GM19397 (cell line): ENCODE data around the gene EXOG.

Experiments
- ATAC-seq: cut with Tn5 transposase; IDR thresholded peaks from one replicate; pipeline ENCODE4 v1.9.1; 2021; ENCODE audit warnings: mild to moderate bottlenecking, moderate library complexity; ENCODE audit not compliant: unreplicated experiment

EXOG gene

GRCh38 chr3:38472342-38472741 is 23.8 kb upstream of the EXOG start:
- no peak for ATAC-seq

GRCh38 chr3:38473229-38473628 is 22.9 kb upstream of the EXOG start:
- ATAC-seq, result no peak

- ATAC-seq, result no peak
Measured at GRCh38 chr3:38474928-38475605, 21.1 kb upstream of the EXOG start.

GRCh38 chr3:38475716-38476115 is 20.4 kb upstream of the EXOG start:
- no peak for ATAC-seq

- no peak for ATAC-seq
Measured at GRCh38 chr3:38476157-38476756, 19.9 kb upstream of the EXOG start.

- no peak for ATAC-seq
Measured at GRCh38 chr3:38477057-38477820, 18.9 kb upstream of the EXOG start.

- ATAC-seq, result no peak
Measured at GRCh38 chr3:38477839-38478450, 18.2 kb upstream of the EXOG start.

- ATAC-seq, result no peak
Measured at GRCh38 chr3:38478901-38479300, 17.2 kb upstream of the EXOG start.

GRCh38 chr3:38479431-38480092 is 16.6 kb upstream of the EXOG start:
- ATAC-seq, result peak; percentile 58

- ATAC-seq, result no peak
Measured at GRCh38 chr3:38480093-38480445, 16.1 kb upstream of the EXOG start.

- no peak for ATAC-seq
Measured at GRCh38 chr3:38480930-38481329, 15.2 kb upstream of the EXOG start.

- no peak for ATAC-seq
Measured at GRCh38 chr3:38482951-38483350, 13.2 kb upstream of the EXOG start.

- peak; percentile 89 for ATAC-seq
Measured at GRCh38 chr3:38487323-38487722, 8.8 kb upstream of the EXOG start.

- ATAC-seq, result no peak
Measured at GRCh38 chr3:38488949-38489348, 7.2 kb upstream of the EXOG start.

- no peak for ATAC-seq
Measured at GRCh38 chr3:38489766-38490165, 6.4 kb upstream of the EXOG start.

- no peak for ATAC-seq
Measured at GRCh38 chr3:38490281-38491030, 5.7 kb upstream of the EXOG start.

- no peak for ATAC-seq
Measured at GRCh38 chr3:38491215-38491614, 4.9 kb upstream of the EXOG start.

- ATAC-seq, result no peak
Measured at GRCh38 chr3:38493031-38493430, 3.1 kb upstream of the EXOG start.

- ATAC-seq, result no peak
Measured at GRCh38 chr3:38497031-38497430, 891 bp downstream of the EXOG start.

GRCh38 chr3:38500688-38501417 is 4.7 kb downstream of the EXOG start:
- ATAC-seq, result no peak
